ENCODE results near the gene LSM6. TPM values are rescaled to one million over a fixed set of nuclear protein-coding genes. Genes with fewer than 3 reads are reported as not detected.

LSM6 gene
- total RNA-seq, 1 donor from 2014 or later = 11.3 TPM

DNA sequence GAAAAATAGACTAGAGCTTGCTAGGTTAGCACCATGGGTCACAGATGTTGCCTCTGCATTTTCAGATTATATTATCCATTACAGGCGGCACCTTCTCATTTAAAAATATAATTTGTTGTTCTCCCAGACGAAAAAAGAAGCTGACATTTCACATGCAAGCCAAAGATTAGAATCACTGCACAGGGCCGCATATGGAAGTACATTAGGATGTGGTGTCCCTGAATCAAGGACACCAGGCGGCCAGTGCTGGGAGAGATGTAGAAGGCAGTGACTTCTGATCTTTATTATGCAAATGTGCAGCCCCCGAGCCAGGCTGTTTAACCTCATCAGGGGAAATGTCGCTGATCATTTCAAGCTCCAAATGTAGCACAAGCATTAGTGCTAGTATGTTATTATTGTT, 61.6 kb downstream of the LSM6 start:
- intact Hi-C loops (cut with DNase I) = loop anchor here (10.0 kb wide), 1 partner anchor 142 kb away; no protein-coding TSS in a partner anchor
- no peak for DNase-seq (ENCODE audit: low spot score)

DNA sequence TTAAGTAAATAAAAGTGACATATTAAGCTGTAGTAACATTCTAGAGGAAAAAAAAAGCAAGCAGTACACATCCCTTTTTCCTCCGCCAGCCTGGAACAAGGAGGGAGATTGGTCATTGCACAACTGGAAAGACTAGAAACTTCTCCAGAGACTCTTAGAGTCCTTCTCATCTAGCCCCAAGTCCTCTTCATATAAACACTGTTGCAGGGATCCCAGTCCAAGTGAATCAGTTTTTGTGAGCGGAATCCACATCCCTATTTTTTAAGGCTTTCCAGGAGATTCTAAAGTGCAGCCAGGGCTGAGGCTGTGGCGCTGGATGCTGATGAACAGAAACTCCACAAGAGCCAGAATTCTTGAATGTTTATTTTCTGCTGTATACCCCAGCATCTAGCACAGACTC, 62.6 kb downstream of the LSM6 start:
- DNase-seq (ENCODE audit: low spot score) = no peak
- intact Hi-C loops (cut with DNase I) = loop anchor here (10.0 kb wide), 1 partner anchor 143 kb away; no protein-coding TSS in a partner anchor

Other genes starting within 250 kb of the LSM6 start
- gene ZNF827, start 236.9 kb upstream of the LSM6 start, total RNA-seq = 28.3 TPM
- gene REELD1, start 38.8 kb downstream of the LSM6 start, total RNA-seq = 0.22 TPM